Activated naive CD8-positive, alpha-beta T cell (primary cell): Measurements from ENCODE around the gene CIITA.

ENCODE experiments used
- H3K27ac Mint-ChIP-seq: one replicate; pipeline ENCODE4 v1.8.0; 2021; ENCODE audit warnings: mixed read lengths
- H3K27me3 Mint-ChIP-seq: one replicate; pipeline ENCODE4 v1.8.0; 2021; ENCODE audit warnings: mixed read lengths
- H3K36me3 Mint-ChIP-seq: one replicate; pipeline ENCODE4 v1.8.0; 2021; ENCODE audit warnings: mixed read lengths
- H3K4me1 Mint-ChIP-seq: one replicate; pipeline ENCODE4 v1.8.0; 2021; ENCODE audit warnings: low read depth, mixed read lengths
- H3K4me3 Mint-ChIP-seq: one replicate; pipeline ENCODE4 v1.8.0; 2021; ENCODE audit warnings: mild to moderate bottlenecking, mixed read lengths
- H3K9me3 Mint-ChIP-seq: one replicate; pipeline ENCODE4 v1.8.0; 2021; ENCODE audit warnings: low read depth, mixed read lengths

CIITA gene

GRCh38 chr16:10839279-10839666 lies 37.7 kb upstream of the CIITA start:
- Mint-ChIP-seq H3K27ac (no peak overlapping the region), H3K4me1 (no peaks in the 10 kb centered on the region), H3K4me3 (no peak overlapping the region), H3K36me3 (no peaks in the 10 kb centered on the region), H3K27me3 (peaks cover 2% of the 10 kb centered on the region), H3K9me3 (peaks cover 5% of the 10 kb centered on the region)

- peaks cover 7% of the 10 kb centered on the region for H3K27me3 Mint-ChIP-seq
- H3K27ac Mint-ChIP-seq: no peak overlapping the region
- no peak overlapping the region for H3K4me3 Mint-ChIP-seq
- H3K4me1 Mint-ChIP-seq: no peaks in the 10 kb centered on the region
- peaks cover 5% of the 10 kb centered on the region for H3K9me3 Mint-ChIP-seq
- no peaks in the 10 kb centered on the region for H3K36me3 Mint-ChIP-seq
These were observed 36.3 kb upstream of the CIITA start for GRCh38 chr16:10840703-10841102.

- H3K27ac Mint-ChIP-seq: no peak overlapping the region
These were observed 30.6 kb upstream of the CIITA start for GRCh38 chr16:10846213-10846998.

GRCh38 chr16:10847176-10847575 lies 29.8 kb upstream of the CIITA start:
- Mint-ChIP-seq H3K27me3 (peaks cover 15% of the 10 kb centered on the region), H3K36me3 (no peaks in the 10 kb centered on the region), H3K4me3 (no peak overlapping the region), H3K4me1 (peaks cover 2% of the 10 kb centered on the region), H3K9me3 (no peaks in the 10 kb centered on the region), H3K27ac (no peak overlapping the region)

More at GRCh38 chr16:10846213-10846998, 30.6 kb upstream of the CIITA start:
- Mint-ChIP-seq H3K9me3 (no peaks in the 10 kb centered on the region), H3K4me1 (no peaks in the 10 kb centered on the region), H3K36me3 (no peaks in the 10 kb centered on the region), H3K4me3 (no peak overlapping the region), H3K27me3 (peaks cover 15% of the 10 kb centered on the region)

- Mint-ChIP-seq H3K36me3 (no peaks in the 10 kb centered on the region), H3K9me3 (no peaks in the 10 kb centered on the region), H3K27me3 (peaks cover 13% of the 10 kb centered on the region), H3K4me1 (peaks cover 7% of the 10 kb centered on the region), H3K4me3 (no peak overlapping the region), H3K27ac (no peak overlapping the region)
These were observed 27.1 kb upstream of the CIITA start for GRCh38 chr16:10849736-10850477.

- peaks cover 9% of the 10 kb centered on the region for H3K27me3 Mint-ChIP-seq
- H3K4me1 Mint-ChIP-seq: peaks cover 7% of the 10 kb centered on the region
- H3K9me3 Mint-ChIP-seq: no peaks in the 10 kb centered on the region
- H3K27ac Mint-ChIP-seq: no peak overlapping the region
- H3K36me3 Mint-ChIP-seq: no peaks in the 10 kb centered on the region
- H3K4me3 Mint-ChIP-seq: no peak overlapping the region
These were observed 26.5 kb upstream of the CIITA start for GRCh38 chr16:10850478-10850850.

GRCh38 chr16:10851512-10851911 lies 25.5 kb upstream of the CIITA start:
- Mint-ChIP-seq H3K4me3 (no peak overlapping the region), H3K36me3 (no peaks in the 10 kb centered on the region), H3K27ac (no peak overlapping the region)

GRCh38 chr16:10852286-10852685 lies 24.7 kb upstream of the CIITA start:
- Mint-ChIP-seq H3K4me1 (peaks cover 7% of the 10 kb centered on the region), H3K27me3 (peaks cover 3% of the 10 kb centered on the region), H3K27ac (no peak overlapping the region), H3K9me3 (no peaks in the 10 kb centered on the region), H3K4me3 (no peak overlapping the region), H3K36me3 (no peaks in the 10 kb centered on the region)

More at GRCh38 chr16:10851512-10851911, 25.5 kb upstream of the CIITA start:
- Mint-ChIP-seq H3K4me1 (peaks cover 7% of the 10 kb centered on the region), H3K9me3 (no peaks in the 10 kb centered on the region), H3K27me3 (peaks cover 5% of the 10 kb centered on the region)

GRCh38 chr16:10852948-10853347 lies 24.1 kb upstream of the CIITA start:
- Mint-ChIP-seq H3K4me1 (peaks cover 7% of the 10 kb centered on the region), H3K27ac (no peak overlapping the region), H3K27me3 (peaks cover 2% of the 10 kb centered on the region), H3K4me3 (no peak overlapping the region), H3K36me3 (no peaks in the 10 kb centered on the region), H3K9me3 (no peaks in the 10 kb centered on the region)

GRCh38 chr16:10856042-10856441 lies 21.0 kb upstream of the CIITA start:
- H3K4me3 Mint-ChIP-seq: no peak overlapping the region
- H3K4me1 Mint-ChIP-seq: peaks cover 7% of the 10 kb centered on the region
- H3K9me3 Mint-ChIP-seq: peaks cover 3% of the 10 kb centered on the region
- no peaks in the 10 kb centered on the region for H3K36me3 Mint-ChIP-seq
- no peak overlapping the region for H3K27ac Mint-ChIP-seq
- H3K27me3 Mint-ChIP-seq: no peaks in the 10 kb centered on the region

GRCh38 chr16:10858203-10858602 lies 18.8 kb upstream of the CIITA start:
- Mint-ChIP-seq H3K9me3 (peaks cover 3% of the 10 kb centered on the region), H3K4me3 (no peak overlapping the region), H3K4me1 (no peaks in the 10 kb centered on the region), H3K36me3 (no peaks in the 10 kb centered on the region), H3K27me3 (no peaks in the 10 kb centered on the region), H3K27ac (no peak overlapping the region)

GRCh38 chr16:10859020-10859419 lies 18.0 kb upstream of the CIITA start:
- Mint-ChIP-seq H3K36me3 (no peaks in the 10 kb centered on the region), H3K27ac (no peak overlapping the region)

GRCh38 chr16:10859658-10860057 lies 17.3 kb upstream of the CIITA start:
- H3K4me3 Mint-ChIP-seq: no peak overlapping the region
- H3K27me3 Mint-ChIP-seq: peaks cover 2% of the 10 kb centered on the region
- H3K27ac Mint-ChIP-seq: no peak overlapping the region
- H3K4me1 Mint-ChIP-seq: no peaks in the 10 kb centered on the region
- H3K36me3 Mint-ChIP-seq: no peaks in the 10 kb centered on the region
- H3K9me3 Mint-ChIP-seq: peaks cover 3% of the 10 kb centered on the region

More at GRCh38 chr16:10859020-10859419, 18.0 kb upstream of the CIITA start:
- H3K4me1 Mint-ChIP-seq: no peaks in the 10 kb centered on the region
- H3K4me3 Mint-ChIP-seq: no peak overlapping the region
- peaks cover 3% of the 10 kb centered on the region for H3K9me3 Mint-ChIP-seq
- H3K27me3 Mint-ChIP-seq: peaks cover 2% of the 10 kb centered on the region

- H3K4me3 Mint-ChIP-seq: no peak overlapping the region
- peaks cover 3% of the 10 kb centered on the region for H3K27me3 Mint-ChIP-seq
- H3K27ac Mint-ChIP-seq: no peak overlapping the region
These were observed 14.6 kb upstream of the CIITA start for GRCh38 chr16:10862438-10862837.

More at GRCh38 chr16:10862438-10862837, 14.6 kb upstream of the CIITA start:
- Mint-ChIP-seq H3K9me3 (peaks cover 3% of the 10 kb centered on the region), H3K4me1 (no peaks in the 10 kb centered on the region), H3K36me3 (no peaks in the 10 kb centered on the region)
